ENCODE data around the gene LIG1. TPM values are rescaled to one million over a fixed set of nuclear protein-coding genes. Genes with fewer than 3 reads are reported as not detected.

LIG1 gene
- total RNA-seq: 6.5 and 8.2 TPM in 2 replicates

GRCh38 chr19:48169939-48170803 is at the start of gene LIG1, which contains the start of gene ZSWIM9:
TSS of gene LIG1 (minus strand) at chr19:48170344. CDS start at chr19:48165566, 4,778 bp downstream.
TSS of gene ZSWIM9 (plus strand) at chr19:48170680. CDS start at chr19:48171803, 1,123 bp downstream.

GRCh38 chr19:48110350-48110966 is 59.7 kb downstream of the LIG1 start, which contains the start of gene PLA2G4C:
TSS of gene PLA2G4C (minus strand) at chr19:48110817. CDS start at chr19:48106529, 4,288 bp downstream.

Other genes starting within 250 kb of the LIG1 start
- gene BSPH1, start 178.2 kb downstream of the LIG1 start, total RNA-seq: not detected in 2 replicates
- gene ELSPBP1, start 175.7 kb downstream of the LIG1 start, total RNA-seq: not detected in 2 replicates
- gene CABP5, start 126.3 kb downstream of the LIG1 start, total RNA-seq: not detected in 2 replicates
- 1.0 and 1.7 TPM in 2 replicates for gene PLA2G4C, start 59.5 kb downstream of the LIG1 start, total RNA-seq
- 1.7 and 4.1 TPM in 2 replicates for gene ZSWIM9, start 336 bp upstream of the LIG1 start, total RNA-seq
- gene CARD8, start 85.6 kb upstream of the LIG1 start, total RNA-seq: 3.8 and 8.8 TPM in 2 replicates
- 0.93 and 5.8 TPM in 2 replicates for gene ZNF114, start 99.7 kb upstream of the LIG1 start, total RNA-seq
- 2.1 and 2.9 TPM in 2 replicates for gene EMP3, start 155.2 kb upstream of the LIG1 start, total RNA-seq
- 1.2 and 1.4 TPM in 2 replicates for gene TMEM143, start 193.6 kb upstream of the LIG1 start, total RNA-seq
- gene SYNGR4, start 194.0 kb upstream of the LIG1 start, total RNA-seq: not detected in 2 replicates
- gene KDELR1, start 221.2 kb upstream of the LIG1 start, total RNA-seq: 43.1 and 67.5 TPM in 2 replicates
- gene GRIN2D, start 223.3 kb upstream of the LIG1 start, total RNA-seq: under 0.01 and 0.07 TPM in 2 replicates